Coronary artery (tissue), 2 donors: ENCODE results near the gene TMEM14B.
A peak's percentile ranks its signal among the peaks of the same experiment; 100 is the strongest.

Experiments
- DNase-seq: peaks from one replicate; pipeline ENCODE4 v3.0.0-alpha.2; 2017; ENCODE audit warnings: low spot score
- H3K27ac ChIP-seq, 2 donors: fragments of 200-600 bp; sonication (generic); one replicate each; pipeline ENCODE4 v1.5.1; 2016 to 2019
- H3K4me3 ChIP-seq: fragments of 200-600 bp; sonication (generic); 2 replicates; pipeline ENCODE4 v1.5.1; 2016; ENCODE audit warnings: mild to moderate bottlenecking, moderate library complexity
- CTCF ChIP-seq: fragments of 200-600 bp; sonication (generic); IDR thresholded peaks from one replicate; pipeline ENCODE4 v1.5.1; 2019; ENCODE audit warnings: antibody characterized with exemption

TMEM14B gene

GRCh38 chr6:10793695-10794094, 46.1 kb downstream of the TMEM14B start:
- H3K27ac ChIP-seq = no peak overlapping the region
- no peak for DNase-seq
- TF ChIP-seq CTCF = no peak
- H3K4me3 ChIP-seq = no peak overlapping the region

- Histone ChIP-seq H3K4me3 (no peak overlapping the region), H3K27ac (no peak overlapping the region)
- TF ChIP-seq CTCF = no peak
- DNase-seq = no peak
Observed at GRCh38 chr6:10794239-10794638, 46.6 kb downstream of the TMEM14B start.

- TF ChIP-seq CTCF = no peak
- Histone ChIP-seq H3K27ac (no peak overlapping the region), H3K4me3 (no peak overlapping the region)
- no peak for DNase-seq
Observed at GRCh38 chr6:10800810-10801209, 53.2 kb downstream of the TMEM14B start.

GRCh38 chr6:10801224-10801848, 53.7 kb downstream of the TMEM14B start:
- no peak for DNase-seq
- H3K4me3 ChIP-seq = no peak overlapping the region
- TF ChIP-seq CTCF = peak; percentile 92
- no peak overlapping the region for H3K27ac ChIP-seq
